Measurements from ENCODE around the gene KIAA0232. TPM values are rescaled to one million over a fixed set of nuclear protein-coding genes. Genes with fewer than 3 reads are reported as not detected.
A peak's percentile ranks its signal among the peaks of the same experiment; 100 is the strongest.

Gene KIAA0232
- total and polyA plus RNA-seq, 9 of the 15 experiments (the other 6 are each of a cell fraction or from before 2014, with no cell fraction given): 3.5 to 17.4 (median 13.0) TPM

DNA sequence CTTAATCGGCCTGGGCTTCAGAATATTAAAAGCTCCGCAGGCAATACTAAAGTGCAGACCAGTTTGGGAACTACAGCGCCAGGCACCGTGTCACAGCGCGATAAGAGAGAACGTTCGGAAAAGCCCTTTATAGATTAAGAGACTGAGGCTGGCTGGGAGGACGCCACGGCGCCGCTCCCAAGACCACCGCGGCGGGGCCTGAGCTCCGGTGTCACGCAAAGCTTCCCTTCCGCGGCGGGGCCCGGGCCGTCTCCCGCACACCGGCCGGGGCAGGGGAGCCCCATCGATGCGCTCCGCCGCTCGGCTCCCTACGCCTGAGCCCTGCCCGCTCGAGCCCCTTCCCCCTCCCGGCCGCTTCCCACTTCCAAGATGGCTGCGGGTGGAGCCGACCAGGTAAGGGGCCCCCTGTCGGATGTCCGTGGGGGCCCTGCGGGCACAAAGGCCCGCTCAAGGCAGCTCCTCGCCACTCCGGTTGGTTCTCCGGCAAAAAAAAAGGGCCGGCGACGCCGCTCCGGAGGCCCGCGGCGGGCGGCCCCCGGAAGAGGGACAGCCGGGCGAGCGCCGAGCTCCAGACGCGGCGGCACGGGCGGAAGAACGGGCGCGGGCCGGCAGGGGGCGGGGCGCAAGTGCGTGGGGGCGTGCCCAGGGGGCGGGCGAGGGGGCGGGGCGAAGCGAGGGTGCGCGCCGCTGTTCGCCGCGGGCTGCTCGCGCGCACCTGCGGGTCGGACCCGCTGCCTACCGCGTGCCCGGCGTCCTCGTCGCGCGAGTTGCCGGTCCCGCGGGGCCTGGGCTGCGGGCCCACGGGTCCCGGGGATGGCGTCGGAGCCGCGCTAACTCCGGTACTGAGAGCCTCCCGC lies 126.8 kb downstream of the KIAA0232 start, which contains the start of gene TBC1D14 (continued):
- TF ChIP-seq, protein P1, sequence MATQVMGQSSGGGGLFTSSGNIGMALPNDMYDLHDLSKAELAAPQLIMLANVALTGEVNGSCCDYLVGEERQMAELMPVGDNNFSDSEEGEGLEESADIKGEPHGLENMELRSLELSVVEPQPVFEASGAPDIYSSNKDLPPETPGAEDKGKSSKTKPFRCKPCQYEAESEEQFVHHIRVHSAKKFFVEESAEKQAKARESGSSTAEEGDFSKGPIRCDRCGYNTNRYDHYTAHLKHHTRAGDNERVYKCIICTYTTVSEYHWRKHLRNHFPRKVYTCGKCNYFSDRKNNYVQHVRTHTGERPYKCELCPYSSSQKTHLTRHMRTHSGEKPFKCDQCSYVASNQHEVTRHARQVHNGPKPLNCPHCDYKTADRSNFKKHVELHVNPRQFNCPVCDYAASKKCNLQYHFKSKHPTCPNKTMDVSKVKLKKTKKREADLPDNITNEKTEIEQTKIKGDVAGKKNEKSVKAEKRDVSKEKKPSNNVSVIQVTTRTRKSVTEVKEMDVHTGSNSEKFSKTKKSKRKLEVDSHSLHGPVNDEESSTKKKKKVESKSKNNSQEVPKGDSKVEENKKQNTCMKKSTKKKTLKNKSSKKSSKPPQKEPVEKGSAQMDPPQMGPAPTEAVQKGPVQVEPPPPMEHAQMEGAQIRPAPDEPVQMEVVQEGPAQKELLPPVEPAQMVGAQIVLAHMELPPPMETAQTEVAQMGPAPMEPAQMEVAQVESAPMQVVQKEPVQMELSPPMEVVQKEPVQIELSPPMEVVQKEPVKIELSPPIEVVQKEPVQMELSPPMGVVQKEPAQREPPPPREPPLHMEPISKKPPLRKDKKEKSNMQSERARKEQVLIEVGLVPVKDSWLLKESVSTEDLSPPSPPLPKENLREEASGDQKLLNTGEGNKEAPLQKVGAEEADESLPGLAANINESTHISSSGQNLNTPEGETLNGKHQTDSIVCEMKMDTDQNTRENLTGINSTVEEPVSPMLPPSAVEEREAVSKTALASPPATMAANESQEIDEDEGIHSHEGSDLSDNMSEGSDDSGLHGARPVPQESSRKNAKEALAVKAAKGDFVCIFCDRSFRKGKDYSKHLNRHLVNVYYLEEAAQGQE (IDR thresholded peaks at IDR 0.05; ENCODE audit: borderline replicate concordance): peak; percentile 92
- TF ChIP-seq, protein P1 (CRISPR knock-in tag; IDR thresholded peaks at IDR 0.05; ENCODE audit: low read depth): 0 out of 2 replicates have a peak, but pooled peaks have one; percentile 24
- TF ChIP-seq CBX3 (IDR thresholded peaks at IDR 0.05; ENCODE audit: borderline replicate concordance in 1 of 2, low read length in 2 of 2): no peak
- TF ChIP-seq EWSR1 (IDR thresholded peaks at IDR 0.05; ENCODE audit: borderline replicate concordance, low read depth, partially characterized antibody): no peak
- TF ChIP-seq ZBTB11 (CRISPR knock-in tag; IDR thresholded peaks at IDR 0.05): peak in 2 of 3 experiments; percentile 47 to 95; a peak in 3 of 6 replicates
- TF ChIP-seq RBFOX2 (IDR thresholded peaks at IDR 0.05; ENCODE audit: low read depth, low read length): peak; percentile 95
- TF ChIP-seq, protein P2, sequence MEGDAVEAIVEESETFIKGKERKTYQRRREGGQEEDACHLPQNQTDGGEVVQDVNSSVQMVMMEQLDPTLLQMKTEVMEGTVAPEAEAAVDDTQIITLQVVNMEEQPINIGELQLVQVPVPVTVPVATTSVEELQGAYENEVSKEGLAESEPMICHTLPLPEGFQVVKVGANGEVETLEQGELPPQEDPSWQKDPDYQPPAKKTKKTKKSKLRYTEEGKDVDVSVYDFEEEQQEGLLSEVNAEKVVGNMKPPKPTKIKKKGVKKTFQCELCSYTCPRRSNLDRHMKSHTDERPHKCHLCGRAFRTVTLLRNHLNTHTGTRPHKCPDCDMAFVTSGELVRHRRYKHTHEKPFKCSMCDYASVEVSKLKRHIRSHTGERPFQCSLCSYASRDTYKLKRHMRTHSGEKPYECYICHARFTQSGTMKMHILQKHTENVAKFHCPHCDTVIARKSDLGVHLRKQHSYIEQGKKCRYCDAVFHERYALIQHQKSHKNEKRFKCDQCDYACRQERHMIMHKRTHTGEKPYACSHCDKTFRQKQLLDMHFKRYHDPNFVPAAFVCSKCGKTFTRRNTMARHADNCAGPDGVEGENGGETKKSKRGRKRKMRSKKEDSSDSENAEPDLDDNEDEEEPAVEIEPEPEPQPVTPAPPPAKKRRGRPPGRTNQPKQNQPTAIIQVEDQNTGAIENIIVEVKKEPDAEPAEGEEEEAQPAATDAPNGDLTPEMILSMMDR (IDR thresholded peaks at IDR 0.05 in 2 of 3, conservative IDR thresholded peaks at IDR 0.05 in 1 of 3; ENCODE audit: insufficient read depth in 2 of 3, low read depth in 1 of 3, low read length in 3 of 3): 0 out of 6 replicates have a peak, but pooled peaks of 2 of the 3 experiments have one; percentile 19 to 23
- TF ChIP-seq SP1 (CRISPR knock-in tag; IDR thresholded peaks at IDR 0.05): peak; percentile 67
- peak; percentile 69 for TF ChIP-seq SUPT5H (IDR thresholded peaks at IDR 0.05)
- TF ChIP-seq ZNF717 (CRISPR knock-in tag; IDR thresholded peaks at IDR 0.05): no peak
- no peak for TF ChIP-seq SMARCA5 (IDR thresholded peaks at IDR 0.05)

Data from K562 (cell line).